Measurements from ENCODE around the gene DNAJC2.
"Not testable (repeated sequence)": the region's sequence is repeated elsewhere in the genome, so short reads cannot be mapped to it uniquely, and the experiment has no call there.

DNAJC2 gene

DNA sequence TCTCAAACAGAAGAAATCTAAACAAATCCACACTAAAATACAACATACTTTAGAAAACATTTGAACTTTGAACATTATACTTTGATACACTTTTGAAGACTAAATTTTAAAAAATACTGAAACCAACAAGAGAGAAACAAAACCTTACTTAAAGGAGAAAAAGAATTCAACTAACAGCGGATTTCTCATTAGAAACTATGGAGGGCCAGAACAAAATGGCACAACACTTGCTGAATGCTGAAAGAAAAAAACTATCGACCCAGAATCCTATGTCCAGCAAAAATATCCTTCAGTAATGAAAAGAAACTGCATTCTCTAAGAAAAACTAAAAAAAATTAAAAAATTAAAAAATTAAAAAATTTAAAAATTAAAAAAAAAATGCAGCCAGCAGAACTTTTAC is 80.5 kb downstream of the DNAJC2 start:
- not testable (repeated sequence) for DNase-seq
